ENCODE data around the gene CACNA2D3. TPM values are rescaled to one million over a fixed set of nuclear protein-coding genes. Genes with fewer than 3 reads are reported as not detected.

The CACNA2D3 gene
- total and polyA plus RNA-seq, 2 experiments from 2014 or later: 0.30 to 0.43 TPM

DNA sequence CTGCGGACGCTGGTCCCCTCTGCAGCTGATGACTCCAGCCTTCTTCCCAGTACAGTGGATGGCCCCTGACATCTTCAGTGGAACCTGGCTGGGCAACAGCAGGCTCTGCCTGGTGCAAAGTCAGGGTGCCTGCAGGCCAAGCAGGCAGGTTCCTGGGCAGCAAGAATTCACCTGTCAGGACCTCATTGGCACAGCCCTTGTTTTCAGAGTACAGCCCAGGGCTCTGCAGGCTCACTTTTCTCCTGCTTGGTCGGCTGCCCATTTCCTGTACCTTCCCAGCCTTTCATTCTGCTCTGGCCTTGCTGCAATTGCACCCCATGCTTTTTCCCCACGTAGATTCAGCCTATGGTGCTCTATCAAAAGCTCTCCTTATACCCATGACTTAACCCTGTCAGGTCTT is 749.5 kb downstream of the CACNA2D3 start:
- H3K9ac ChIP-seq: no peak overlapping the region
- H3K9me3 ChIP-seq (ENCODE audit: low read depth): no peaks in the 10 kb centered on the region
- H3K4me3 ChIP-seq: no peak overlapping the region
- no peak overlapping the region for H2AFZ ChIP-seq
- no peaks in the 10 kb centered on the region for H3K36me3 ChIP-seq (ENCODE audit: low read depth)
- in situ Hi-C loops (cut with MboI): loop anchor here (25.0 kb wide), 1 partner anchor 865 kb away; no protein-coding TSS in a partner anchor
- no peaks in the 10 kb centered on the region for H4K20me1 ChIP-seq (ENCODE audit: insufficient read depth)
- H3K4me1 ChIP-seq (ENCODE audit: insufficient read depth): peaks cover 13% of the 10 kb centered on the region
- H3F3A ChIP-seq (ENCODE audit: insufficient read depth): peaks cover 13% of the 10 kb centered on the region; the same call in 1 of the 2 replicates
- no peak for DNase-seq
- no peaks in the 10 kb centered on the region for H3K9me2 ChIP-seq (ENCODE audit: insufficient read depth)
- TF ChIP-seq EZH2phosphoT487 (IDR thresholded peaks at IDR 0.05; ENCODE audit: insufficient read depth, low read depth) (no peak), EZH2 (IDR thresholded peaks at IDR 0.05; ENCODE audit: insufficient read depth, poor library complexity, severe bottlenecking) (no peak)
- H3K4me2 ChIP-seq (ENCODE audit: unreplicated experiment): no peak overlapping the region
- no peaks in the 10 kb centered on the region for H3K27me3 ChIP-seq (replicated peaks; ENCODE audit: insufficient read depth)
- H3K27ac ChIP-seq: no peak overlapping the region
- no peaks in the 10 kb centered on the region for H3K79me2 ChIP-seq (ENCODE audit: insufficient read depth)
- WGBS, 2 experiments (ENCODE audit: low coverage in 1 of 2, low lambda C conversion rate in 2 of 2, missing lambda C conversion rate in 2 of 2): 97 to 100% methylated on average over 4 of the region's 4 CpGs

GRCh38 chr3:54873059-54874010 is 751.0 kb downstream of the CACNA2D3 start:
- in situ Hi-C loops (cut with MboI): loop anchor here (25.0 kb wide), 1 partner anchor 864 kb away; no protein-coding TSS in a partner anchor
- Histone ChIP-seq H3F3A (ENCODE audit: insufficient read depth) (peaks cover 27% of the 10 kb centered on the region), H3K9me2 (ENCODE audit: insufficient read depth) (no peaks in the 10 kb centered on the region), H3K4me2 (ENCODE audit: unreplicated experiment) (no peak overlapping the region), H3K27ac (no peak overlapping the region), H3K9ac (no peak overlapping the region), H3K9me3 (ENCODE audit: low read depth) (no peaks in the 10 kb centered on the region), H3K79me2 (ENCODE audit: insufficient read depth) (no peaks in the 10 kb centered on the region), H3K27me3 (replicated peaks; ENCODE audit: insufficient read depth) (no peaks in the 10 kb centered on the region), H3K4me3 (no peak overlapping the region), H3K4me1 (ENCODE audit: insufficient read depth) (peaks cover 26% of the 10 kb centered on the region), H3K36me3 (ENCODE audit: low read depth) (no peaks in the 10 kb centered on the region), H2AFZ (no peak overlapping the region), H4K20me1 (ENCODE audit: insufficient read depth) (no peaks in the 10 kb centered on the region)
- no peak for TF ChIP-seq EZH2 (IDR thresholded peaks at IDR 0.05; ENCODE audit: insufficient read depth, poor library complexity, severe bottlenecking)
- no peak for TF ChIP-seq EZH2phosphoT487 (IDR thresholded peaks at IDR 0.05; ENCODE audit: insufficient read depth, low read depth)
- WGBS, 2 experiments (ENCODE audit: low coverage in 1 of 2, low lambda C conversion rate in 2 of 2, missing lambda C conversion rate in 2 of 2): 82 to 84% methylated on average over 8 of the region's 8 CpGs
- peak; percentile 32 for DNase-seq

DNA sequence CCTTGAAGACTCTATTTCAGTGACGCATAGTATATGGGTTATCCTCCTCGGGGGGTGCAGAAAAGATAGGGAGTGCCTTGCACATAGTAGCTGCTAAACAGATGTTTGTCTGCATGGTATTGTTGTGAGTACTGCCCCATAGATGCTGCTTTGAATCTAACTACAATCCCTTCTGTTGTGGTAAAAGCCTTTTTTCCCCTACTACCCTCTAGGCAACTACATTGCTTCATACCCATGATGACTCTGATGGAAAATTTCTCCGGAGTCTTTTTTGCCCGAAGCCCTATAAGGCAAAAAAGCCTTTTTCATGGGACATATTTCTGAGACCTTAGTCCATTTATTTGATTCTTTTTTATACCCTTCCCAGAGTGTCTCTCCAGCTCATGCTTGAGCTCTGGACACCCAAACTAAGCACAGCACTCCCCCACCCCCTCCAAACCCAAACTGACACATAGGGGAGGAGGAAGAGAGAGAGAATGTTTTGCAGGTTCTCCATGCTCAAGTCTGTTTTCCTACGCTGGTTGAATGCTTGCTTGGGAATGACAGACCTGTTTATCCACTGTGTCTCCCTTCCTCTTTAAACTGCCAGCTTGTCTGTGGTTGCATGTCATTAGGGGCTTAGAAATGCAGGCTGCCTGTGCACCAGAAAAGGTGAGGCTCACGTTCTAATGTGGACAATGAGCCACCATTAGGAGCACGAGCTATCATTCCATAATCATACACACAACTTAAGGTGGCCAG is 752.6 kb downstream of the CACNA2D3 start:
- no peaks in the 10 kb centered on the region for H3K79me2 ChIP-seq (ENCODE audit: insufficient read depth)
- peaks cover 33% of the 10 kb centered on the region for H3K4me1 ChIP-seq (ENCODE audit: insufficient read depth)
- no peak overlapping the region for H3K4me2 ChIP-seq (ENCODE audit: unreplicated experiment)
- TF ChIP-seq EZH2phosphoT487 (IDR thresholded peaks at IDR 0.05; ENCODE audit: insufficient read depth, low read depth) (no peak), EZH2 (IDR thresholded peaks at IDR 0.05; ENCODE audit: insufficient read depth, poor library complexity, severe bottlenecking) (no peak)
- H3K4me3 ChIP-seq: no peak overlapping the region
- no peaks in the 10 kb centered on the region for H3K9me2 ChIP-seq (ENCODE audit: insufficient read depth)
- H3F3A ChIP-seq (ENCODE audit: insufficient read depth): peaks cover 32% of the 10 kb centered on the region
- no peaks in the 10 kb centered on the region for H3K27me3 ChIP-seq (replicated peaks; ENCODE audit: insufficient read depth)
- H2AFZ ChIP-seq: no peak overlapping the region
- H3K9me3 ChIP-seq (ENCODE audit: low read depth): no peaks in the 10 kb centered on the region
- H3K27ac ChIP-seq: no peak overlapping the region
- H3K36me3 ChIP-seq (ENCODE audit: low read depth): no peaks in the 10 kb centered on the region
- peak; percentile 33 for DNase-seq
- H3K9ac ChIP-seq: no peak overlapping the region
- in situ Hi-C loops (cut with MboI): loop anchor here (25.0 kb wide), 1 partner anchor 862 kb away; no protein-coding TSS in a partner anchor
- WGBS, 2 experiments (ENCODE audit: low coverage in 1 of 2, low lambda C conversion rate in 2 of 2, missing lambda C conversion rate in 2 of 2): 95% methylated on average over 7 of the region's 7 CpGs
- H4K20me1 ChIP-seq (ENCODE audit: insufficient read depth): no peaks in the 10 kb centered on the region

DNA sequence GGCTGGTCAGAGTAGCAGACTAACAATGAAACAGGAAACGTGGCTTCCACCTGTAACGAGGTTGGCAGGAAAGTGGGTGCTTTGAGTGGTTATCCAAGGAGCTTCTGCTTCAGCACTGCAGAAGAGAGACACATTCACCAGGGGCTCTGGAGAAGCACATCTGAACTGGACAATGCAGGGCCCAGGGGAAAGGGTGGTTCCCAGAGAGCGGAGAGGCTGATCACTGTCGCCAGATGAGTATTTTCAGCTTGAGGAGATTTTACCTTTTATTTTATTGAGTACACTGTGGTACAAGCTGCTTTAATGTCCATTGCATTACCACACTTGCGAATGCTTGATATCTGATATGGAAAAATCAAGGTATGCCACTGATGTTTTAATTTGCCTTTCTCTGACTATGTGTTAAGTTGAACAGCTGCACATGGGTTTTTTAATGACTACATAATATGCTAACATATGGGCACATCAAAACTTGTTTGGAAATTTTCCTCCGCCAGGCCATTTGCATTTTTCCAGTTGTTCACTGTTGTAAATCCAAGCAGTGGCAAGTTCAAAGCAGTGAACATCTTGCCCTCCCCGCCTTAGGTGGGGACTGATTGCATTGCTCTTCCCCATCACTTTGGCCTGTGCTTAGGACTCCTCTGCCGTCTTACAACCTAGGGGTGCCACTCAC is 753.4 kb downstream of the CACNA2D3 start:
- no peak for DNase-seq
- no peak for TF ChIP-seq EZH2phosphoT487 (IDR thresholded peaks at IDR 0.05; ENCODE audit: insufficient read depth, low read depth)
- TF ChIP-seq EZH2 (IDR thresholded peaks at IDR 0.05; ENCODE audit: insufficient read depth, poor library complexity, severe bottlenecking): no peak
- Histone ChIP-seq H3K79me2 (ENCODE audit: insufficient read depth) (no peaks in the 10 kb centered on the region), H3K4me1 (ENCODE audit: insufficient read depth) (peaks cover 30% of the 10 kb centered on the region), H3K27me3 (replicated peaks; ENCODE audit: insufficient read depth) (no peaks in the 10 kb centered on the region), H3K9me3 (ENCODE audit: low read depth) (no peaks in the 10 kb centered on the region), H3F3A (ENCODE audit: insufficient read depth) (peaks cover 27% of the 10 kb centered on the region), H4K20me1 (ENCODE audit: insufficient read depth) (no peaks in the 10 kb centered on the region), H3K4me3 (no peak overlapping the region), H3K4me2 (ENCODE audit: unreplicated experiment) (no peak overlapping the region), H3K9ac (no peak overlapping the region), H3K27ac (no peak overlapping the region), H2AFZ (no peak overlapping the region), H3K9me2 (ENCODE audit: insufficient read depth) (no peaks in the 10 kb centered on the region), H3K36me3 (ENCODE audit: low read depth) (no peaks in the 10 kb centered on the region)
- in situ Hi-C loops (cut with MboI): no loop called here
- WGBS, 2 experiments (ENCODE audit: low coverage in 1 of 2, low lambda C conversion rate in 2 of 2, missing lambda C conversion rate in 2 of 2): 97% methylated on average over 8 of the region's 8 CpGs
